ENCODE results near the gene NTRK2. TPM values are rescaled to one million over a fixed set of nuclear protein-coding genes. Genes with fewer than 3 reads are reported as not detected.

NTRK2 gene
- total and polyA plus RNA-seq, 12 donors = 0.43 to 5.6 (median 2.1) TPM

DNA sequence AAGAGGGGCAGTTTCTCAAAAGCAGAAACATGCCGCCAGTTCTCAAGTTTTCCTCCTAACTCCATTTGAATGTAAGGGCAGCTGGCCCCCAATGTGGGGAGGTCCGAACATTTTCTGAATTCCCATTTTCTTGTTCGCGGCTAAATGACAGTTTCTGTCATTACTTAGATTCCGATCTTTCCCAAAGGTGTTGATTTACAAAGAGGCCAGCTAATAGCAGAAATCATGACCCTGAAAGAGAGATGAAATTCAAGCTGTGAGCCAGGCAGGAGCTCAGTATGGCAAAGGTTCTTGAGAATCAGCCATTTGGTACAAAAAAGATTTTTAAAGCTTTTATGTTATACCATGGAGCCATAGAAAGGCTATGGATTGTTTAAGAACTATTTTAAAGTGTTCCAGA lies 142.8 kb downstream of the NTRK2 start:
- Histone ChIP-seq H3K9me3 (replicated peaks in 1 of 3) (no peaks in the 10 kb centered on the region), H3K27me3 (no peaks in the 10 kb centered on the region), H3K4me1 (replicated peaks in 1 of 2) (no peaks in the 10 kb centered on the region), H3K27ac (no peak overlapping the region), H3K4me3 (no peak overlapping the region), H3K36me3 (replicated peaks in 1 of 2) (no peaks in the 10 kb centered on the region)
- intact Hi-C loops (cut with DNase I) = no loop called here
- TF ChIP-seq POLR2A (IDR thresholded peaks at IDR 0.05) (no peak), CTCF (IDR thresholded peaks at IDR 0.05) (no peak)
- 73 to 82% (median 78%) methylated on average over 5 of the region's 5 CpGs for WGBS, 4 donors
- DNase-seq = no peak

DNA sequence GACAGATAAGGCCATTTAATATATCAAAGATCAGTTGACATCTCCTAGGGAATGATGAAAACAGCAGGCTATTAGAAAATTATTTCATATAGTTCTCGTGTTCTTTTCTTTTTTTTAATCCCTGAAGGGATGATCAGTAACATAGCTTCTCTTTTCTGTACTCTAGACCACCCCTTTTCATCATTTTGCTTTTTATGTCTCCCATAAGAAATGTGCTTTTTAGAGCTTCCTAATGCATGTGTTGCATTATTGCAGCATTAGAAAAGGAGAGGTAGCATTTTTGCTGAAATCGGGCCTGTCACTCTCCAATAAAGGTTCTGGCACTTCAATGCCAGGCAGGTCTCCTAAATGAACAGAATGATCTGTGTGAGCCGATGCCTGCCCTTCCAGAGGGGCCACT lies 143.3 kb downstream of the NTRK2 start:
- H3K9me3 ChIP-seq (replicated peaks in 1 of 3) = no peaks in the 10 kb centered on the region
- no peaks in the 10 kb centered on the region for H3K4me1 ChIP-seq (replicated peaks in 1 of 2)
- TF ChIP-seq CTCF (IDR thresholded peaks at IDR 0.05) (no peak), POLR2A (IDR thresholded peaks at IDR 0.05) (no peak)
- H3K36me3 ChIP-seq (replicated peaks in 1 of 2) = no peaks in the 10 kb centered on the region
- intact Hi-C loops (cut with DNase I) = no loop called here
- H3K27ac ChIP-seq = no peak overlapping the region
- no peaks in the 10 kb centered on the region for H3K27me3 ChIP-seq
- 58 to 64% (median 63%) methylated on average over 3 of the region's 3 CpGs for WGBS, 4 donors
- H3K4me3 ChIP-seq = no peak overlapping the region
- DNase-seq = no peak

- 84 to 93% (median 86%) methylated on average over 1 of the region's 1 CpG for WGBS, 4 donors
- Histone ChIP-seq H3K4me3 (no peak overlapping the region), H3K27ac (no peak overlapping the region), H3K27me3 (no peaks in the 10 kb centered on the region), H3K36me3 (replicated peaks in 1 of 2) (no peaks in the 10 kb centered on the region), H3K9me3 (replicated peaks in 1 of 3) (no peaks in the 10 kb centered on the region), H3K4me1 (replicated peaks in 1 of 2) (no peaks in the 10 kb centered on the region)
- no peak for DNase-seq
- TF ChIP-seq POLR2A (IDR thresholded peaks at IDR 0.05) (no peak), CTCF (IDR thresholded peaks at IDR 0.05) (no peak)
- intact Hi-C loops (cut with DNase I) = no loop called here
Observed at GRCh38 chr9:84815554-84815953, 146.0 kb downstream of the NTRK2 start.

- Histone ChIP-seq H3K4me1 (replicated peaks in 1 of 2) (no peaks in the 10 kb centered on the region), H3K27ac (no peak overlapping the region), H3K36me3 (replicated peaks in 1 of 2) (no peaks in the 10 kb centered on the region), H3K9me3 (replicated peaks in 1 of 3) (no peaks in the 10 kb centered on the region), H3K27me3 (no peaks in the 10 kb centered on the region), H3K4me3 (no peak overlapping the region)
- intact Hi-C loops (cut with DNase I) = no loop called here
- TF ChIP-seq CTCF (IDR thresholded peaks at IDR 0.05) = no peak
- no peak for DNase-seq
- 90 to 96% (median 91%) methylated on average over 6 of the region's 6 CpGs for WGBS, 4 donors
Observed at GRCh38 chr9:84817038-84817437, 147.5 kb downstream of the NTRK2 start.
